Activated CD4-positive, alpha-beta T cell treated with anti-CD3 and anti-CD28 coated beads for 48 hours (primary cell): ENCODE results near the gene CDH24.
A peak's percentile ranks its signal among the peaks of the same experiment; 100 is the strongest.

Source experiments
- DNase-seq: peaks from one replicate; pipeline ENCODE4 v3.0.0-alpha.2; 2020

CDH24 gene

GRCh38 chr14:23056956-23057756 is at the start of gene CDH24:
Gene CDH24, minus strand, starts transcription at chr14:23057520. Its CDS starts 1,787 bp downstream, at chr14:23055733.
- peak; percentile 77 for DNase-seq

GRCh38 chr14:23106747-23107045 is 49.4 kb upstream of the CDH24 start:
- no peak for DNase-seq

GRCh38 chr14:23105348-23105824 is 48.1 kb upstream of the CDH24 start:
- DNase-seq, result no peak

GRCh38 chr14:23104591-23105347 is 47.4 kb upstream of the CDH24 start, which contains the start of gene CIROP:
Gene CIROP, minus strand, starts transcription at chr14:23104989. Its CDS starts 69 bp downstream, at chr14:23104920.
- DNase-seq, result no peak

GRCh38 chr14:23104070-23104590 is 46.8 kb upstream of the CDH24 start:
- no peak for DNase-seq

- DNase-seq, result no peak
Observed at GRCh38 chr14:23103581-23103980, 46.3 kb upstream of the CDH24 start.

GRCh38 chr14:23102801-23103200 is 45.5 kb upstream of the CDH24 start:
- no peak for DNase-seq

- DNase-seq, result no peak
Observed at GRCh38 chr14:23101986-23102625, 44.8 kb upstream of the CDH24 start.

GRCh38 chr14:23101213-23101970 is 44.1 kb upstream of the CDH24 start:
- no peak for DNase-seq

GRCh38 chr14:23099212-23099861 is 42.0 kb upstream of the CDH24 start:
- DNase-seq, result no peak

- no peak for DNase-seq
Observed at GRCh38 chr14:23097786-23098185, 40.5 kb upstream of the CDH24 start.

- DNase-seq, result peak; percentile 100
Observed at GRCh38 chr14:23095196-23096108, 38.1 kb upstream of the CDH24 start, which contains the start of gene C14orf119. Gene C14orf119, plus strand, starts transcription at chr14:23095505. Its CDS starts 2,154 bp downstream, at chr14:23097659.

GRCh38 chr14:23094666-23095195 is 37.4 kb upstream of the CDH24 start, which contains the start of gene ACIN1:
Gene ACIN1, minus strand, starts transcription at chr14:23095136. Its CDS starts 24 bp downstream, at chr14:23095112.
- DNase-seq, result peak; percentile 78

- DNase-seq, result no peak
Observed at GRCh38 chr14:23093991-23094665, 36.8 kb upstream of the CDH24 start.

- DNase-seq, result no peak
Observed at GRCh38 chr14:23093526-23093925, 36.2 kb upstream of the CDH24 start.

- no peak for DNase-seq
Observed at GRCh38 chr14:23093104-23093503, 35.8 kb upstream of the CDH24 start.

GRCh38 chr14:23091294-23092225 is 34.2 kb upstream of the CDH24 start:
- no peak for DNase-seq

- DNase-seq, result no peak
Observed at GRCh38 chr14:23090254-23090636, 32.9 kb upstream of the CDH24 start.
